Stimulated activated CD8-positive, alpha-beta memory T cell treated with anti-CD3 and anti-CD28 coated beads, Interleukin-2, amount 100 ng/mL, for 48 hours (primary cell): Measurements from ENCODE around the gene RCSD1.
"Not testable (repeated sequence)": the region's sequence is repeated elsewhere in the genome, so short reads cannot be mapped to it uniquely, and the experiment has no call there.

ENCODE experiments used
- DNase-seq, 2 donors: peaks; one replicate each; pipeline ENCODE4 v3.0.0-alpha.2; 2020; ENCODE audit warnings: low read depth in 2 of 2

Gene RCSD1

GRCh38 chr1:167742392-167743057, 112.5 kb downstream of the RCSD1 start:
- DNase-seq = not testable (repeated sequence)

GRCh38 chr1:167744901-167745300, 114.9 kb downstream of the RCSD1 start:
- no peak for DNase-seq

- no peak for DNase-seq
Measured at GRCh38 chr1:167746013-167746672, 116.1 kb downstream of the RCSD1 start.

- DNase-seq = no peak
Measured at GRCh38 chr1:167746988-167747655, 117.1 kb downstream of the RCSD1 start.

- DNase-seq = no peak
Measured at GRCh38 chr1:167747988-167748387, 118.0 kb downstream of the RCSD1 start.

GRCh38 chr1:167748906-167749305, 118.9 kb downstream of the RCSD1 start:
- no peak for DNase-seq

GRCh38 chr1:167749741-167750140, 119.7 kb downstream of the RCSD1 start:
- no peak for DNase-seq

- DNase-seq = no peak
Measured at GRCh38 chr1:167750641-167751040, 120.6 kb downstream of the RCSD1 start.

- DNase-seq = no peak
Measured at GRCh38 chr1:167751676-167752075, 121.6 kb downstream of the RCSD1 start.

GRCh38 chr1:167752219-167752985, 122.4 kb downstream of the RCSD1 start:
- DNase-seq = no peak

- DNase-seq = no peak
Measured at GRCh38 chr1:167755654-167756053, 125.6 kb downstream of the RCSD1 start.
